H9 (cell line): ENCODE results near the gene MYMK. TPM values are rescaled to one million over a fixed set of nuclear protein-coding genes. Genes with fewer than 3 reads are reported as not detected.

Experiments
- DNase-seq: peaks from one replicate; pipeline ENCODE4 v3.0.0-alpha.2; 2017
- H2AFZ ChIP-seq: one replicate; pipeline ENCODE4 v1.6.1; 2013; ENCODE audit warnings: mild to moderate bottlenecking, low read length, control low read depth, moderate library complexity
- H2AK5ac ChIP-seq: 2 replicates; pipeline ENCODE4 v1.6.1; 2013; ENCODE audit warnings: low read length, control low read depth, mixed read lengths; ENCODE audit not compliant: insufficient read length
- H2BK120ac ChIP-seq: one replicate; pipeline ENCODE4 v1.6.1; 2013; ENCODE audit warnings: low read depth, mild to moderate bottlenecking, low read length, control low read depth, inconsistent platforms; ENCODE audit not compliant: poor library complexity, severe bottlenecking
- H2BK12ac ChIP-seq: 2 replicates; pipeline ENCODE4 v1.6.1; 2013; ENCODE audit warnings: low read length, control low read depth, mixed read lengths, low read depth; ENCODE audit not compliant: insufficient read length
- H2BK15ac ChIP-seq: 2 replicates; pipeline ENCODE4 v1.6.1; 2013; ENCODE audit warnings: low read depth, low read length, control low read depth
- H2BK20ac ChIP-seq: one replicate; pipeline ENCODE4 v1.6.1; 2013; ENCODE audit warnings: low read depth, mild to moderate bottlenecking, low read length, control low read depth, inconsistent platforms; ENCODE audit not compliant: poor library complexity, severe bottlenecking
- H2BK5ac ChIP-seq: 2 replicates; pipeline ENCODE4 v1.6.1; 2013; ENCODE audit warnings: low read length, control low read depth, mixed read lengths; ENCODE audit not compliant: insufficient read length
- H3K14ac ChIP-seq: 2 replicates; pipeline ENCODE4 v1.6.1; 2013; ENCODE audit warnings: low read length, control low read depth; ENCODE audit not compliant: insufficient read depth
- H3K18ac ChIP-seq: 2 replicates; pipeline ENCODE4 v1.6.1; 2013; ENCODE audit warnings: low read depth, mild to moderate bottlenecking, mixed read lengths, low read length, control low read depth; ENCODE audit not compliant: insufficient read length
- H3K23ac ChIP-seq: 2 replicates; pipeline ENCODE4 v1.6.1; 2013; ENCODE audit warnings: low read length, control low read depth, mixed read lengths, low read depth; ENCODE audit not compliant: insufficient read length
- H3K23me2 ChIP-seq: 2 replicates; pipeline ENCODE4 v1.6.1; 2013; ENCODE audit warnings: low read depth, mild to moderate bottlenecking, mixed read lengths, low read length, control low read depth; ENCODE audit not compliant: insufficient read length, poor library complexity, severe bottlenecking
- H3K27ac ChIP-seq: 2 replicates; pipeline ENCODE4 v1.5.1; 2013; ENCODE audit warnings: low read length, control low read depth, mixed read lengths, low read depth; ENCODE audit not compliant: insufficient read length
- H3K27me3 ChIP-seq: 2 replicates; pipeline ENCODE4 v1.6.1; 2013; ENCODE audit warnings: low read length, control low read depth, inconsistent platforms; ENCODE audit not compliant: insufficient read depth
- H3K4ac ChIP-seq: 2 replicates; pipeline ENCODE4 v1.6.1; 2013; ENCODE audit warnings: low read depth, mild to moderate bottlenecking, control low read depth, inconsistent platforms, low read length, moderate library complexity
- H3K4me1 ChIP-seq: 2 replicates; pipeline ENCODE4 v1.6.1; 2013; ENCODE audit warnings: low read length, control low read depth, inconsistent platforms; ENCODE audit not compliant: insufficient read depth
- H3K4me2 ChIP-seq: 2 replicates; pipeline ENCODE4 v1.6.1; 2013; ENCODE audit warnings: low read length, control low read depth, mixed read lengths; ENCODE audit not compliant: insufficient read length, insufficient read depth
- H3K56ac ChIP-seq: 2 replicates; pipeline ENCODE4 v1.6.1; 2013; ENCODE audit warnings: low read depth, mild to moderate bottlenecking, mixed read lengths, low read length, control low read depth; ENCODE audit not compliant: insufficient read length
- H3K79me1 ChIP-seq: 2 replicates; pipeline ENCODE4 v1.6.1; 2013; ENCODE audit warnings: low read depth, mild to moderate bottlenecking, moderate library complexity, low read length, control low read depth, inconsistent platforms; ENCODE audit not compliant: insufficient read depth, poor library complexity, severe bottlenecking
- H3K79me2 ChIP-seq: 2 replicates; pipeline ENCODE4 v1.6.1; 2013; ENCODE audit warnings: low read length, control low read depth, inconsistent platforms; ENCODE audit not compliant: insufficient read depth
- H3K9ac ChIP-seq: 2 replicates; pipeline ENCODE4 v1.6.1; 2013; ENCODE audit warnings: low read length, control low read depth, mixed read lengths; ENCODE audit not compliant: insufficient read length; ENCODE audit errors: extremely low read depth
- H3K9me3 ChIP-seq: one replicate; pipeline ENCODE4 v1.6.1; 2013; ENCODE audit warnings: low read depth, low read length, inconsistent platforms; ENCODE audit not compliant: control insufficient read depth
- H3T11ph ChIP-seq: one replicate; pipeline ENCODE4 v1.6.1; 2013; ENCODE audit warnings: mild to moderate bottlenecking, low read length, control low read depth, inconsistent platforms
- H4K20me1 ChIP-seq: one replicate; pipeline ENCODE4 v1.6.1; 2013; ENCODE audit not compliant: control insufficient read depth, insufficient read length, insufficient read depth
- H4K5ac ChIP-seq: 2 replicates; pipeline ENCODE4 v1.6.1; 2013; ENCODE audit warnings: low read depth, mild to moderate bottlenecking, mixed read lengths, low read length, control low read depth; ENCODE audit not compliant: insufficient read length
- H4K8ac ChIP-seq: replicated peaks from 2 replicates; pipeline ENCODE4 v1.6.1; 2013; ENCODE audit warnings: low read length, control low read depth, mixed read lengths, low read depth; ENCODE audit not compliant: insufficient read length
- H4K91ac ChIP-seq: 2 replicates; pipeline ENCODE4 v1.6.1; 2013; ENCODE audit warnings: low read depth, mild to moderate bottlenecking, moderate library complexity, mixed read lengths, low read length, control low read depth; ENCODE audit not compliant: insufficient read length
- H3K27ac Mint-ChIP-seq, 3 experiments: 2 replicates in 2 of 3; 3 replicates in 1 of 3; pipeline ENCODE4 v1.8.0; 2020 to 2021; ENCODE audit warnings: mixed read lengths in 3 of 3, mild to moderate bottlenecking in 1 of 3, moderate library complexity in 1 of 3
- H3K27me3 Mint-ChIP-seq: 2 replicates; pipeline ENCODE4 v1.8.0; 2021; ENCODE audit warnings: low read depth, mild to moderate bottlenecking, moderate library complexity, mixed read lengths
- H3K36me3 Mint-ChIP-seq, 3 experiments: 2 replicates in 2 of 3; 3 replicates in 1 of 3; pipeline ENCODE4 v1.8.0; 2020 to 2021; ENCODE audit warnings: low read depth in 3 of 3, mixed read lengths in 3 of 3; ENCODE audit not compliant: insufficient read depth in 1 of 3
- H3K4me1 Mint-ChIP-seq, 2 experiments: 2 replicates each; pipeline ENCODE4 v1.8.0; 2020; ENCODE audit warnings: mixed read lengths in 2 of 2
- H3K4me3 Mint-ChIP-seq, 2 experiments: 2 replicates in 1 of 2; 3 replicates in 1 of 2; pipeline ENCODE4 v1.8.0; 2020 to 2021; ENCODE audit warnings: mild to moderate bottlenecking in 2 of 2, mixed read lengths in 2 of 2, moderate library complexity in 1 of 2
- H3K9me3 Mint-ChIP-seq, 2 experiments: 2 replicates in 1 of 2; 3 replicates in 1 of 2; pipeline ENCODE4 v1.8.0; 2020; ENCODE audit warnings: mild to moderate bottlenecking in 2 of 2, mixed read lengths in 2 of 2, moderate library complexity in 1 of 2
- WGBS: extraction: QIAGEN DNeasy Blood & Tissue Kit; methylation state at CpG from one replicate; pipeline ENCODE4 v1.1.7; 2013; ENCODE audit warnings: missing lambda C conversion rate, low lambda C conversion rate, mixed read lengths; ENCODE audit not compliant: insufficient read length; ENCODE audit errors: extremely low coverage; 5-methylcytosine and 5-hydroxymethylcytosine counted together
- total RNA-seq: library from RNA; stranded (reverse); gene quantifications from 2 replicates; pipeline ENCODE4 v1.2.1, GENCODE V29; 2021
- TF ChIP-seq, protein P1 (sequence below): fragments of 200-600 bp; sonication (generic); conservative IDR thresholded peaks from 3 replicates; pipeline ENCODE4 v1.8.0; 2021; ENCODE audit warnings: antibody characterized with exemption, mild to moderate bottlenecking

MYMK gene
- total RNA-seq, 1 experiment from 2014 or later: not detected

DNA sequence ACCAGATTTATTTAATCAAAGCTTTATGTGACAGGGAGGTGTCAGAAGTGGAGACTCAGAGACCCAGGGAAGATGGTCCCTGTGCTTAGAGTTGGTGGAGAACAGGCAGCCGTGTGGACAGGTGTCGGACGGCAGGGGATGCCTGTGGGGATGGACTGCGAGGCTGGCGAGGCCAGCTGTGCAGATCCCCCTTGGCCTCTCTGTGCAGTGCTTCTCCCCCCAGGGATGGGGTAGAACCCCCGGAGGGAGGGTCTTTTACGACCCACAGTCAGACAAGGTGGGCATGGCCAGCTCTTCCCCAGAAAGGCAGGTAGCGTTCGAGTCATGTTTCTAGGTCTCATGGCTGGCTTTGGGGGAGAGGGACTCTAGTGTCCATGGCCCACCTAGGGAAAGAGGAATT lies 41.1 kb downstream of the MYMK start:
- no CpG with 5 or more reads among the region's 9 CpGs for WGBS
- Histone ChIP-seq H3K27ac (no peak overlapping the region), H3K4me1 (no peaks in the 10 kb centered on the region), H3K23ac (no peak overlapping the region), H3T11ph (no peak overlapping the region), H2BK5ac (no peak overlapping the region), H2BK120ac (no peak overlapping the region), H3K18ac (no peak overlapping the region), H2AFZ (no peak overlapping the region), H3K4me2 (no peak overlapping the region), H4K91ac (no peak overlapping the region), H3K56ac (no peak overlapping the region), H2BK20ac (no peak overlapping the region), H3K79me2 (no peaks in the 10 kb centered on the region), H4K5ac (no peak overlapping the region), H4K8ac (no peak overlapping the region), H4K20me1 (no peaks in the 10 kb centered on the region), H3K9ac (no peak overlapping the region), H3K14ac (no peak overlapping the region), H3K9me3 (no peaks in the 10 kb centered on the region), H2BK15ac (no peak overlapping the region), H3K4ac (no peak overlapping the region), H2BK12ac (no peak overlapping the region), H3K27me3 (no peaks in the 10 kb centered on the region), H3K23me2 (peaks cover 7% of the 10 kb centered on the region), H2AK5ac (no peak overlapping the region), H3K79me1 (no peaks in the 10 kb centered on the region)
- Mint-ChIP-seq H3K27ac (no peak overlapping the region; a peak in 2 of 7 replicates), H3K36me3 (no peaks in the 10 kb centered on the region), H3K4me3 (no peak overlapping the region), H3K4me1 (peaks cover 0 to 8% of the 10 kb centered on the region in 2 experiments; a peak in 1 of 4 replicates), H3K9me3 (no peaks in the 10 kb centered on the region; a peak in 1 of 5 replicates), H3K27me3 (peaks cover 25% of the 10 kb centered on the region)
- TF ChIP-seq, protein P1, sequence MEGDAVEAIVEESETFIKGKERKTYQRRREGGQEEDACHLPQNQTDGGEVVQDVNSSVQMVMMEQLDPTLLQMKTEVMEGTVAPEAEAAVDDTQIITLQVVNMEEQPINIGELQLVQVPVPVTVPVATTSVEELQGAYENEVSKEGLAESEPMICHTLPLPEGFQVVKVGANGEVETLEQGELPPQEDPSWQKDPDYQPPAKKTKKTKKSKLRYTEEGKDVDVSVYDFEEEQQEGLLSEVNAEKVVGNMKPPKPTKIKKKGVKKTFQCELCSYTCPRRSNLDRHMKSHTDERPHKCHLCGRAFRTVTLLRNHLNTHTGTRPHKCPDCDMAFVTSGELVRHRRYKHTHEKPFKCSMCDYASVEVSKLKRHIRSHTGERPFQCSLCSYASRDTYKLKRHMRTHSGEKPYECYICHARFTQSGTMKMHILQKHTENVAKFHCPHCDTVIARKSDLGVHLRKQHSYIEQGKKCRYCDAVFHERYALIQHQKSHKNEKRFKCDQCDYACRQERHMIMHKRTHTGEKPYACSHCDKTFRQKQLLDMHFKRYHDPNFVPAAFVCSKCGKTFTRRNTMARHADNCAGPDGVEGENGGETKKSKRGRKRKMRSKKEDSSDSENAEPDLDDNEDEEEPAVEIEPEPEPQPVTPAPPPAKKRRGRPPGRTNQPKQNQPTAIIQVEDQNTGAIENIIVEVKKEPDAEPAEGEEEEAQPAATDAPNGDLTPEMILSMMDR: no peak
- no peak for DNase-seq
